Measurements from ENCODE around the gene NTPCR. TPM values are rescaled to one million over a fixed set of nuclear protein-coding genes. Genes with fewer than 3 reads are reported as not detected.

Gene NTPCR
- total and polyA plus RNA-seq, 2 donors (not counting 3 experiments of a cell fraction or from before 2014, with no cell fraction given), result 13.2 to 35.3 TPM

- POLR2A ChIA-PET, result no interaction called here
- H3K4me2 ChIP-seq (ENCODE audit: insufficient read depth, low read length), result no peak overlapping the region
- H3K4me3 ChIP-seq (replicated peaks in 1 of 3; ENCODE audit: insufficient read depth in 1 of 3, low read depth in 1 of 3, low read length in 3 of 3), result no peak overlapping the region
- no peaks in the 10 kb centered on the region for H3K9me3 ChIP-seq (replicated peaks; ENCODE audit: control insufficient read depth, insufficient read depth, low read length)
- dilution Hi-C loops (cut with MboI; ENCODE audit: extremely low pct_ligation_motif_present, low sequenced_read_pairs), result no loop called here
- FAIRE-seq (no peak), DNase-seq (ENCODE audit: low read depth, low spot score) (no peak)
- no peaks in the 10 kb centered on the region for H3K4me1 ChIP-seq (ENCODE audit: control insufficient read depth, extremely low read depth, insufficient read depth, low read length)
- no peaks in the 10 kb centered on the region for H3K79me2 ChIP-seq (ENCODE audit: control insufficient read depth, insufficient read depth, low read length)
- H3K9me1 ChIP-seq (replicated peaks; ENCODE audit: control insufficient read depth, extremely low read depth, insufficient read depth, low read length), result no peaks in the 10 kb centered on the region
- CTCF ChIA-PET, result no interaction called here
- intact Hi-C loops (cut with micrococcal nuclease), result no loop called here
- no peak overlapping the region for H3K27ac ChIP-seq (ENCODE audit: insufficient read depth, low read depth, low read length)
- no peaks in the 10 kb centered on the region for H3K36me3 ChIP-seq (ENCODE audit: control insufficient read depth in 2 of 2, extremely low read depth in 1 of 2, insufficient read depth in 2 of 2, low read length in 2 of 2)
- TF ChIP-seq JUN (IDR thresholded peaks at IDR 0.05; ENCODE audit: borderline replicate concordance, insufficient read depth, insufficient read length, low read depth) (no peak), CTCF (IDR thresholded peaks at IDR 0.05; ENCODE audit: extremely low read depth in 1 of 2, insufficient read depth in 1 of 2, low read depth in 1 of 2, low read length in 2 of 2) (no peak), POLR2A (IDR thresholded peaks at IDR 0.05; ENCODE audit: low read depth, low read length) (no peak), EZH2 (IDR thresholded peaks at IDR 0.05; ENCODE audit: borderline replicate concordance, low read depth, low read length, severe bottlenecking) (no peak)
- no TSS peak for BruUV-seq (replicated peaks)
- H3K27me3 ChIP-seq (ENCODE audit: control insufficient read depth in 2 of 2, insufficient read depth in 2 of 2, low read length in 2 of 2), result no peaks in the 10 kb centered on the region
- H3K9ac ChIP-seq (replicated peaks; ENCODE audit: extremely low read depth, insufficient read depth, low read length), result no peak overlapping the region
- H2AFZ ChIP-seq (ENCODE audit: low read depth, low read length), result no peak overlapping the region
- H4K20me1 ChIP-seq (replicated peaks; ENCODE audit: control insufficient read depth, extremely low read depth, insufficient read depth, low read length), result no peaks in the 10 kb centered on the region
Observed at GRCh38 chr1:232982238-232982944, 32.0 kb downstream of the NTPCR start.

- TF ChIP-seq MAX (IDR thresholded peaks at IDR 0.05; ENCODE audit: insufficient read depth, insufficient read length) (no peak), CTCF (IDR thresholded peaks at IDR 0.05; ENCODE audit: extremely low read depth in 1 of 2, insufficient read depth in 1 of 2, low read depth in 1 of 2, low read length in 2 of 2) (no peak), EZH2 (IDR thresholded peaks at IDR 0.05; ENCODE audit: borderline replicate concordance, low read depth, low read length, severe bottlenecking) (no peak), POLR2A (IDR thresholded peaks at IDR 0.05; ENCODE audit: low read depth, low read length) (no peak), POLR2AphosphoS5 (IDR thresholded peaks at IDR 0.05; ENCODE audit: insufficient read depth, low read depth, low read length) (no peak), FOS (IDR thresholded peaks at IDR 0.05; ENCODE audit: borderline replicate concordance, insufficient read depth, low read length) (no peak)
- FAIRE-seq (no peak), DNase-seq (ENCODE audit: low read depth, low spot score) (no peak)
- no TSS peak for BruUV-seq (replicated peaks)
- H3K9ac ChIP-seq (replicated peaks; ENCODE audit: extremely low read depth, insufficient read depth, low read length), result no peak overlapping the region
- H3K4me1 ChIP-seq (ENCODE audit: control insufficient read depth, extremely low read depth, insufficient read depth, low read length), result no peaks in the 10 kb centered on the region
- H3K36me3 ChIP-seq (ENCODE audit: control insufficient read depth in 2 of 2, extremely low read depth in 1 of 2, insufficient read depth in 2 of 2, low read length in 2 of 2), result no peaks in the 10 kb centered on the region
- no peaks in the 10 kb centered on the region for H3K27me3 ChIP-seq (ENCODE audit: control insufficient read depth in 2 of 2, insufficient read depth in 2 of 2, low read length in 2 of 2)
- dilution Hi-C loops (cut with MboI; ENCODE audit: extremely low pct_ligation_motif_present, low sequenced_read_pairs) (no loop called here), intact Hi-C loops (cut with micrococcal nuclease) (no loop called here)
- no peak overlapping the region for H3K4me3 ChIP-seq (replicated peaks in 1 of 3; ENCODE audit: insufficient read depth in 1 of 3, low read depth in 1 of 3, low read length in 3 of 3)
- no peaks in the 10 kb centered on the region for H3K79me2 ChIP-seq (ENCODE audit: control insufficient read depth, insufficient read depth, low read length)
- H3K27ac ChIP-seq (ENCODE audit: insufficient read depth, low read depth, low read length), result no peak overlapping the region
- CTCF ChIA-PET, result no interaction called here
- POLR2A ChIA-PET, result no interaction called here
- H3K9me1 ChIP-seq (replicated peaks; ENCODE audit: control insufficient read depth, extremely low read depth, insufficient read depth, low read length), result no peaks in the 10 kb centered on the region
- no peak overlapping the region for H3K4me2 ChIP-seq (ENCODE audit: insufficient read depth, low read length)
- no peaks in the 10 kb centered on the region for H4K20me1 ChIP-seq (replicated peaks; ENCODE audit: control insufficient read depth, extremely low read depth, insufficient read depth, low read length)
- H3K9me3 ChIP-seq (replicated peaks; ENCODE audit: control insufficient read depth, insufficient read depth, low read length), result no peaks in the 10 kb centered on the region
- no peak overlapping the region for H2AFZ ChIP-seq (ENCODE audit: low read depth, low read length)
Observed at GRCh38 chr1:232983375-232983774, 33.0 kb downstream of the NTPCR start.
